C4-2B (cell line): ENCODE data around the gene APCDD1L.

Experiments used
- CTCF ChIP-seq: fragments of 450-650 bp; conservative IDR thresholded peaks from 2 replicates; pipeline ENCODE4 v1.5.1; 2017; ENCODE audit warnings: mild to moderate bottlenecking
- ZFX ChIP-seq: fragments of 450-650 bp; IDR thresholded peaks from 2 replicates; pipeline ENCODE4 v1.6.1; 2017

GRCh38 chr20:58448958-58449357 lies 66.2 kb downstream of the APCDD1L start:
- TF ChIP-seq CTCF, result no peak
- TF ChIP-seq ZFX, result no peak
